ENCODE measurements around the gene ZBED3.

Gene ZBED3, protein sequence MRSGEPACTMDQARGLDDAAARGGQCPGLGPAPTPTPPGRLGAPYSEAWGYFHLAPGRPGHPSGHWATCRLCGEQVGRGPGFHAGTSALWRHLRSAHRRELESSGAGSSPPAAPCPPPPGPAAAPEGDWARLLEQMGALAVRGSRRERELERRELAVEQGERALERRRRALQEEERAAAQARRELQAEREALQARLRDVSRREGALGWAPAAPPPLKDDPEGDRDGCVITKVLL

DNA sequence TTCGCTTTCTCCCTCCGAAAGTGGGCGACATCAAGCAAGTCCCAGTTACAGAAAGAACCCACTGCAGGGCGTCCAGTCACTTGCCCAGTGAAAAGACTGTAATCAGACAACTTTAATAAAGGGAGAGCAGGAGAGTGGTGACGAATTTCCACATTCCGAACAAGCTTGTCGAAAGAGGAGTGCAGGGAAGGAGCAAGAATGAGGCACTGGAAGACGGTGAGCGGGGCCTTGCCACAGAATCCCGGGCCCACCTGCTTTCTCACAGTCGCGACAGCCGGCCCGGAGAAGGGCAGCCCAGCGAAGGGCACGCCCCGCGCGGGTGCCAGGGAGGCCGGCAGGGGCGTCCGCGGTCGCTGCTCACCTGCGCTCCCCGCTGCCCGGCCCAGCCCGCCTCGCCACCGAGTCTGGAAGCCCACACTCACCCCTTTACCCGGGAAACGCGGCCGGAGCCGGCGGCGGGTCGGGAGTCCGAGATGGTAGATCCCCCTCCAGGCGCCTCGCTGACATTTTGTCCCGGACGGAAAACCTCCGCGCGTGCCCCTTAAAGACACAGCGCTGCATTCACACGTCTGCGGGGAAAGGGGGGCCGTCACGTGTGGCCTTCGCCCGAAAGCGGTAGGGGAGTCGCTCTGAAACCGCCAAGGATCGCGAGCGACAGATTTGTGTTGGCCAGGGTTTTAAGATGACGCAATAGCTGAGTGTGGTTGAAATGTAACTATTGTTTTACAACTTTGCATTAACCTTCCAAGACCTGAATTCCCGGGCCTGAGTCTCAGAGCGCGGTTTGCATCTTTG, at the start of gene ZBED3:
Gene ZBED3 (minus strand): TSS at position 597 of the 795 bp plus-strand sequence. CDS start 9,407 bp downstream, outside the sequence.
- peak; percentile 72 for DNase-seq (ENCODE audit: extremely low read depth, insufficient read length)
- H3K36me3 ChIP-seq (ENCODE audit: control insufficient read depth, insufficient read depth, low read length) = no peaks in the 10 kb centered on the region; the same call in none of the 2 replicates
- H3K4me3 ChIP-seq (replicated peaks; ENCODE audit: low read depth, low read length) = peak within 1 kb of the TSS; percentile 68
- TF ChIP-seq, protein P1, sequence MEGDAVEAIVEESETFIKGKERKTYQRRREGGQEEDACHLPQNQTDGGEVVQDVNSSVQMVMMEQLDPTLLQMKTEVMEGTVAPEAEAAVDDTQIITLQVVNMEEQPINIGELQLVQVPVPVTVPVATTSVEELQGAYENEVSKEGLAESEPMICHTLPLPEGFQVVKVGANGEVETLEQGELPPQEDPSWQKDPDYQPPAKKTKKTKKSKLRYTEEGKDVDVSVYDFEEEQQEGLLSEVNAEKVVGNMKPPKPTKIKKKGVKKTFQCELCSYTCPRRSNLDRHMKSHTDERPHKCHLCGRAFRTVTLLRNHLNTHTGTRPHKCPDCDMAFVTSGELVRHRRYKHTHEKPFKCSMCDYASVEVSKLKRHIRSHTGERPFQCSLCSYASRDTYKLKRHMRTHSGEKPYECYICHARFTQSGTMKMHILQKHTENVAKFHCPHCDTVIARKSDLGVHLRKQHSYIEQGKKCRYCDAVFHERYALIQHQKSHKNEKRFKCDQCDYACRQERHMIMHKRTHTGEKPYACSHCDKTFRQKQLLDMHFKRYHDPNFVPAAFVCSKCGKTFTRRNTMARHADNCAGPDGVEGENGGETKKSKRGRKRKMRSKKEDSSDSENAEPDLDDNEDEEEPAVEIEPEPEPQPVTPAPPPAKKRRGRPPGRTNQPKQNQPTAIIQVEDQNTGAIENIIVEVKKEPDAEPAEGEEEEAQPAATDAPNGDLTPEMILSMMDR (IDR thresholded peaks at IDR 0.05; ENCODE audit: insufficient read depth, low read length, poor library complexity, severe bottlenecking) = peak; percentile 36
- H3K27me3 ChIP-seq (replicated peaks; ENCODE audit: control insufficient read depth, insufficient read depth, low read length) = no peaks in the 10 kb centered on the region

DNA sequence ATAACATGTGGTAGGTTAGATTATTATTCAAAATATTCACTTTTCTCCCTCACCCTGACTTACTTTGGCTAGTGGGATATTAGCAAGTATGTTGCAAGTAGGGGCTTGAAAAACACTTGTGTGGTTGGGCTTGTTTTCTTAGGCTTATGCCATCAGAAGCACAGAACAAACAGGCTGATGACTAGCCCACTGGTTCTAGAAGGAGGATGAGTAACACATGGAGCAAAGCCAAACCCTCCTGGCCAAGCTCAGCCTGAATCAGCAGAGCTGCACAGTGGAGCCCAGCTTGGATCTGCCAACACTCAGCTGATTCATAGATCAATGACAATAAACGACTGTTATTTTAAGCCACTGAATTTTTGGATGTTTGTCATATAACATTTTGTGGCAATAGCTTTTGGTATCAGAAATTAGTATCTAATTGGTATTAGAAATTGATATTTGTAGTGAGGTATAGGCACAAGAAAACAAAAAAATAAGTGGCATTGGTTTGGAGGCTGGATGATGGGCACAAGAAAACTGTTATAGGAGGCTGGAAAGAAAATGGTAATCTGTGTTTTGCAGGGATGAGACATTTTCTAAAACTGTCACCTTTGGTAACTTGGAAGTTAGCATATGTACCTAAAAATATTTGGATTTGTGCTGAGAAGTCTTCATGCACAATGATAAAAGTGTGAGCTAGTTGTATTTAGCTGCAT, 46.1 kb upstream of the ZBED3 start:
- TF ChIP-seq, protein P1 (IDR thresholded peaks at IDR 0.05; ENCODE audit: insufficient read depth, low read length, poor library complexity, severe bottlenecking) = no peak
- Histone ChIP-seq H3K27me3 (replicated peaks; ENCODE audit: control insufficient read depth, insufficient read depth, low read length) (no peaks in the 10 kb centered on the region), H3K4me3 (replicated peaks; ENCODE audit: low read depth, low read length) (no peak overlapping the region), H3K36me3 (ENCODE audit: control insufficient read depth, insufficient read depth, low read length) (no peaks in the 10 kb centered on the region)
- DNase-seq (ENCODE audit: extremely low read depth, insufficient read length) = no peak

DNA sequence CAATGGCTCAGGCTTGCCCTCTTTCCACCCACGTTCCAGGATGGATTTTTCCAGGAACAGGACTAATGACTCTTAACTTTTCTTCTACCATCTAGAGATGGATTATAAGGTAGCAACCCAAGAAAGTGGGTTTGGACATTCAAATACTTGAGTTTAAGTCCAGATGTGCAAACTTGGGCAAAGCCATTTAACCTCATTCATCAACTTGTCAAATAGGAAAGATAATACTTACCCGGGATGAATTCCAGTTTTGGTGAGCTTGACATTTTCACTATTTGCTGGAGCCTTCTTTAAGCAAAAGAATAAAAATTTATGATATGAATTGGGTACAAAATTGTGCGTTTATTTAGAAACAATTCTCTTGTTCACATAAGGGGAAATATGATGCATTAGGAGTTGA, 44.3 kb upstream of the ZBED3 start:
- no peaks in the 10 kb centered on the region for H3K36me3 ChIP-seq (ENCODE audit: control insufficient read depth, insufficient read depth, low read length)
- DNase-seq (ENCODE audit: extremely low read depth, insufficient read length) = no peak
- no peak overlapping the region for H3K4me3 ChIP-seq (replicated peaks; ENCODE audit: low read depth, low read length)
- H3K27me3 ChIP-seq (replicated peaks; ENCODE audit: control insufficient read depth, insufficient read depth, low read length) = no peaks in the 10 kb centered on the region
- TF ChIP-seq, protein P1 (IDR thresholded peaks at IDR 0.05; ENCODE audit: insufficient read depth, low read length, poor library complexity, severe bottlenecking) = no peak

DNA sequence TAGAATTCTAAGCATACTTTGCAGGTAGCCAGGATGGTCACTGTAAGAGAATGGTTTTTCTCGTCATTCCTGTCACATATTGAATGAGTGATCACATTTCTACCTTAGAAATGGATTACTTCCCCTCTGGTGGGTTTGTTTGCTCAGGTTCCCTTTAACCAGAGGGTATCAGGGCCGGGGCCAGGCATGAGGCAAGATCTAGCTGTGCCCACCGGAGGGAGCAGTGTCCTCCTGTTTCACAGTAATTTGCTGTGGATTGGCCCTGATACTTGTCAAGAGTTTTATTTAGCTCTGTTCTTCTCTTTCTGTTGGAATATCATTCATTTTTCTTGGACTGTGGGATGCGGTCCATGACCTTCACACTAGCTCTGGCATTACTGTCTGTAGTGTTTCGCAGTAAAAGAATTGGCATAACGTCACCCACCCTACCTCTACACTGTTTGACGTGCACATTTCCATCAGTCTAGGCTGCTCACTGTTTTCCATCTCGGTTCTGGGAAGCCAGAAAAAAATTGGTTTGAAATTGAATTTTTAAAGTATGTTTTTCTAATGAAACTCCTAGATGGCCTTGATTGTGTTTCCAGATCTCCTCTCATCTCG, 42.4 kb upstream of the ZBED3 start:
- DNase-seq (ENCODE audit: extremely low read depth, insufficient read length) = no peak
- TF ChIP-seq, protein P1 (IDR thresholded peaks at IDR 0.05; ENCODE audit: insufficient read depth, low read length, poor library complexity, severe bottlenecking) = peak; percentile 39
- Histone ChIP-seq H3K27me3 (replicated peaks; ENCODE audit: control insufficient read depth, insufficient read depth, low read length) (no peaks in the 10 kb centered on the region), H3K36me3 (ENCODE audit: control insufficient read depth, insufficient read depth, low read length) (no peaks in the 10 kb centered on the region), H3K4me3 (replicated peaks; ENCODE audit: low read depth, low read length) (no peak overlapping the region)

DNA sequence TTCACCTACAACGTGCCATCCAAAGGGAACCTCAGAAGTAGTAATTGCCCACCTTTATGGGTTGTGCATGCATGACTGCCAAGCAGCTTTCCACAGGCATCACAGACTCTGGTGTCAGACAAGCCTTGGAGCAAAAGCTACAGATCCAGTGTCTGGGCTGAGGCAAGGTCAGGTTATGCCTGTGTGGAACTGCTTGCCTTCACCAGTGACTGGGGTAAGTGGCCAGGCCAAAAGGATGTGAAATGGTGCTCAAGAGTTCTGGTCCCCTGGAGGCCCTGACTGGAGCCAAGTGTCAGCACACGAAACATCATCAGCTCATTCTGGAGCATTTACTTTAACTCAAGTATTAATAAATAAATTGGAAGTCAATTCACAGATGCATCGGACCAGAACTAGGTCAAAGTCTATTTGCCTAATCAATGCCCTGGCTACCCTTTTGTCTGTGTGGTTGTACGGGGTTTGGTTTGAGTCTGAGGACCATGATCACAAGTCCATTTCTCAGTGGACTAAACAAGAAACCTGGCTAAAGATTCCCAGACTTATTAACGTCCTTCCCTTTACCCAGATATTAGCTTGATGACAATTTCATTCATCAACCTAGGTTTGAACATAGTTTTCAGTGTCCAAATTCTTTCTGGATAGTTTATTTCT, 41.5 kb upstream of the ZBED3 start:
- H3K27me3 ChIP-seq (replicated peaks; ENCODE audit: control insufficient read depth, insufficient read depth, low read length) = no peaks in the 10 kb centered on the region
- TF ChIP-seq, protein P1 (IDR thresholded peaks at IDR 0.05; ENCODE audit: insufficient read depth, low read length, poor library complexity, severe bottlenecking) = no peak
- no peak for DNase-seq (ENCODE audit: extremely low read depth, insufficient read length)
- H3K36me3 ChIP-seq (ENCODE audit: control insufficient read depth, insufficient read depth, low read length) = no peaks in the 10 kb centered on the region
- H3K4me3 ChIP-seq (replicated peaks; ENCODE audit: low read depth, low read length) = no peak overlapping the region

Data from GM06990 (cell line).